Stimulated activated naive B cell treated with anti-CD40 and anti-IgM and Interleukin-4, amounts not matched to agents 10 μg/mL and 1 μg/mL and 100 μg/mL, for 72 hours (primary cell): Measurements from ENCODE around the gene CELA2A.
"Not testable (repeated sequence)": the region's sequence is repeated elsewhere in the genome, so short reads cannot be mapped to it uniquely, and the experiment has no call there.

Experiments
- ATAC-seq, 2 donors: fragments of 150-1000 bp; cut with Tn5 transposase; replicated peaks; 2 replicates each; pipeline ENCODE4 v1.10.0; 2021; ENCODE audit warnings: moderate library complexity in 1 of 2
- DNase-seq: peaks from one replicate; pipeline ENCODE4 v3.0.0; 2021
- H3K27ac Mint-ChIP-seq: one replicate; pipeline ENCODE4 v1.8.0; 2022; ENCODE audit warnings: mild to moderate bottlenecking, mixed read lengths
- H3K27me3 Mint-ChIP-seq, 2 donors: one replicate each; pipeline ENCODE4 v1.8.0; 2022; ENCODE audit warnings: mixed read lengths in 2 of 2
- H3K36me3 Mint-ChIP-seq, 2 donors: one replicate each; pipeline ENCODE4 v1.8.0; 2022; ENCODE audit warnings: mixed read lengths in 2 of 2, mild to moderate bottlenecking in 1 of 2
- H3K4me1 Mint-ChIP-seq, 2 donors: one replicate each; pipeline ENCODE4 v1.8.0; 2022; ENCODE audit warnings: mixed read lengths in 2 of 2, mild to moderate bottlenecking in 1 of 2
- H3K4me3 Mint-ChIP-seq, 2 donors: one replicate each; pipeline ENCODE4 v1.8.0; 2022; ENCODE audit warnings: mild to moderate bottlenecking in 2 of 2, mixed read lengths in 2 of 2, moderate library complexity in 1 of 2
- H3K9me3 Mint-ChIP-seq, 2 donors: one replicate each; pipeline ENCODE4 v1.8.0; 2022; ENCODE audit warnings: mixed read lengths in 2 of 2, mild to moderate bottlenecking in 1 of 2

CELA2A gene

GRCh38 chr1:15429701-15430149, 26.8 kb upstream of the CELA2A start:
- Mint-ChIP-seq H3K4me3 (no peak overlapping the region), H3K4me1 (peaks cover 0 to 3% of the 10 kb centered on the region in 2 donors), H3K27ac (no peak overlapping the region), H3K27me3 (no peaks in the 10 kb centered on the region), H3K9me3 (no peaks in the 10 kb centered on the region), H3K36me3 (peaks cover 14 to 27% of the 10 kb centered on the region in 2 donors)
- DNase-seq (no peak), ATAC-seq (no peak)

- H3K9me3 Mint-ChIP-seq = no peaks in the 10 kb centered on the region
- ATAC-seq (peak; percentile 81 to 85), DNase-seq (peak; percentile 44)
- peaks cover 0 to 3% of the 10 kb centered on the region in 2 donors for H3K4me1 Mint-ChIP-seq
- no peak overlapping the region for H3K27ac Mint-ChIP-seq
- no peaks in the 10 kb centered on the region for H3K27me3 Mint-ChIP-seq
- peaks cover 13 to 25% of the 10 kb centered on the region in 2 donors for H3K36me3 Mint-ChIP-seq
- H3K4me3 Mint-ChIP-seq = no peak overlapping the region
Measured at GRCh38 chr1:15430787-15431570, 25.6 kb upstream of the CELA2A start.

- Mint-ChIP-seq H3K9me3 (no peaks in the 10 kb centered on the region), H3K27ac (peak overlapping the region; percentile 31), H3K4me1 (no peaks in the 10 kb centered on the region), H3K27me3 (no peaks in the 10 kb centered on the region), H3K4me3 (no peak overlapping the region), H3K36me3 (peaks cover 7 to 20% of the 10 kb centered on the region in 2 donors)
- no peak for DNase-seq
- peak in 1 of 2 donors; percentile 3 for ATAC-seq
Measured at GRCh38 chr1:15431571-15431948, 25.0 kb upstream of the CELA2A start.

- H3K27me3 Mint-ChIP-seq = no peaks in the 10 kb centered on the region
- no peaks in the 10 kb centered on the region for H3K9me3 Mint-ChIP-seq
- H3K4me3 Mint-ChIP-seq = no peak overlapping the region
- peaks cover 7 to 14% of the 10 kb centered on the region in 2 donors for H3K36me3 Mint-ChIP-seq
- ATAC-seq (no peak), DNase-seq (no peak)
- H3K4me1 Mint-ChIP-seq = no peaks in the 10 kb centered on the region
- no peak overlapping the region for H3K27ac Mint-ChIP-seq
Measured at GRCh38 chr1:15432324-15432723, 24.2 kb upstream of the CELA2A start.

GRCh38 chr1:15433471-15433870, 23.1 kb upstream of the CELA2A start:
- H3K4me1 Mint-ChIP-seq = no peaks in the 10 kb centered on the region

GRCh38 chr1:15434739-15435138, 21.8 kb upstream of the CELA2A start:
- not testable (repeated sequence) for H3K36me3 Mint-ChIP-seq, H3K27me3 Mint-ChIP-seq, H3K27ac Mint-ChIP-seq, H3K9me3 Mint-ChIP-seq, ATAC-seq, H3K4me3 Mint-ChIP-seq, DNase-seq, H3K4me1 Mint-ChIP-seq

More at GRCh38 chr1:15433471-15433870, 23.1 kb upstream of the CELA2A start:
- DNase-seq = no peak
- Mint-ChIP-seq H3K27me3 (no peaks in the 10 kb centered on the region), H3K27ac (peak overlapping the region; percentile 20), H3K4me3 (no peak overlapping the region), H3K36me3 (peaks cover 1 to 5% of the 10 kb centered on the region in 2 donors), H3K9me3 (no peaks in the 10 kb centered on the region)
- ATAC-seq = no peak

GRCh38 chr1:15435239-15436077, 21.1 kb upstream of the CELA2A start:
- no peak for DNase-seq
- H3K4me3 Mint-ChIP-seq = no peak overlapping the region
- no peak overlapping the region for H3K27ac Mint-ChIP-seq
- peaks cover 0 to 3% of the 10 kb centered on the region in 2 donors for H3K36me3 Mint-ChIP-seq
- H3K27me3 Mint-ChIP-seq = no peaks in the 10 kb centered on the region
- H3K9me3 Mint-ChIP-seq = no peaks in the 10 kb centered on the region
- no peak for ATAC-seq
- H3K4me1 Mint-ChIP-seq = no peaks in the 10 kb centered on the region

GRCh38 chr1:15436881-15437442, 19.6 kb upstream of the CELA2A start:
- H3K4me1 Mint-ChIP-seq = no peaks in the 10 kb centered on the region
- H3K27me3 Mint-ChIP-seq = peaks cover 0 to 7% of the 10 kb centered on the region in 2 donors
- no peak for ATAC-seq
- H3K9me3 Mint-ChIP-seq = no peaks in the 10 kb centered on the region
- no peak overlapping the region for H3K4me3 Mint-ChIP-seq
- no peak overlapping the region for H3K27ac Mint-ChIP-seq
- no peak for DNase-seq
- peaks cover 0 to 3% of the 10 kb centered on the region in 2 donors for H3K36me3 Mint-ChIP-seq

GRCh38 chr1:15439325-15439724, 17.2 kb upstream of the CELA2A start:
- no peak overlapping the region for H3K27ac Mint-ChIP-seq

GRCh38 chr1:15440357-15440756, 16.2 kb upstream of the CELA2A start:
- peaks cover 0 to 2% of the 10 kb centered on the region in 2 donors for H3K4me1 Mint-ChIP-seq
- no peaks in the 10 kb centered on the region for H3K36me3 Mint-ChIP-seq
- no peak for ATAC-seq
- no peaks in the 10 kb centered on the region for H3K9me3 Mint-ChIP-seq
- no peak for DNase-seq
- no peak overlapping the region for H3K4me3 Mint-ChIP-seq
- no peak overlapping the region for H3K27ac Mint-ChIP-seq
- peaks cover 5 to 37% of the 10 kb centered on the region in 2 donors for H3K27me3 Mint-ChIP-seq

More at GRCh38 chr1:15439325-15439724, 17.2 kb upstream of the CELA2A start:
- ATAC-seq (no peak), DNase-seq (no peak)
- no peaks in the 10 kb centered on the region for H3K36me3 Mint-ChIP-seq
- H3K9me3 Mint-ChIP-seq = no peaks in the 10 kb centered on the region
- no peak overlapping the region for H3K4me3 Mint-ChIP-seq
- peaks cover 0 to 26% of the 10 kb centered on the region in 2 donors for H3K27me3 Mint-ChIP-seq
- H3K4me1 Mint-ChIP-seq = no peaks in the 10 kb centered on the region

GRCh38 chr1:15441247-15441646, 15.3 kb upstream of the CELA2A start:
- DNase-seq (no peak), ATAC-seq (no peak)
- Mint-ChIP-seq H3K4me1 (peaks cover 0 to 5% of the 10 kb centered on the region in 2 donors), H3K36me3 (no peaks in the 10 kb centered on the region), H3K27ac (no peak overlapping the region), H3K27me3 (peaks cover 13 to 45% of the 10 kb centered on the region in 2 donors), H3K9me3 (no peaks in the 10 kb centered on the region), H3K4me3 (no peak overlapping the region)

- H3K4me3 Mint-ChIP-seq = no peak overlapping the region
- H3K9me3 Mint-ChIP-seq = no peaks in the 10 kb centered on the region
- peaks cover 14 to 54% of the 10 kb centered on the region in 2 donors for H3K27me3 Mint-ChIP-seq
- no peak for DNase-seq
- H3K36me3 Mint-ChIP-seq = no peaks in the 10 kb centered on the region
- H3K4me1 Mint-ChIP-seq = peaks cover 0 to 5% of the 10 kb centered on the region in 2 donors
- no peak for ATAC-seq
- no peak overlapping the region for H3K27ac Mint-ChIP-seq
Measured at GRCh38 chr1:15442119-15442518, 14.4 kb upstream of the CELA2A start.

- H3K27me3 Mint-ChIP-seq = peaks cover 17 to 61% of the 10 kb centered on the region in 2 donors
- no peak for DNase-seq
- no peak overlapping the region for H3K4me3 Mint-ChIP-seq
- H3K4me1 Mint-ChIP-seq = peaks cover 0 to 5% of the 10 kb centered on the region in 2 donors
- H3K36me3 Mint-ChIP-seq = no peaks in the 10 kb centered on the region
- ATAC-seq = no peak
- H3K27ac Mint-ChIP-seq = no peak overlapping the region
- no peaks in the 10 kb centered on the region for H3K9me3 Mint-ChIP-seq
Measured at GRCh38 chr1:15442759-15443158, 13.8 kb upstream of the CELA2A start.

GRCh38 chr1:15443281-15443680, 13.3 kb upstream of the CELA2A start:
- H3K4me1 Mint-ChIP-seq = peaks cover 0 to 5% of the 10 kb centered on the region in 2 donors
- no peak overlapping the region for H3K27ac Mint-ChIP-seq
- H3K27me3 Mint-ChIP-seq = peaks cover 17 to 62% of the 10 kb centered on the region in 2 donors
- no peak overlapping the region for H3K4me3 Mint-ChIP-seq
- ATAC-seq (no peak), DNase-seq (no peak)
- no peaks in the 10 kb centered on the region for H3K9me3 Mint-ChIP-seq
- H3K36me3 Mint-ChIP-seq = no peaks in the 10 kb centered on the region
